Raji (cell line): ENCODE data around the gene MARCHF5.

Experiments
- POLR2A ChIP-seq: IDR thresholded peaks from 2 replicates; pipeline ENCODE4 v1.6.1; 2011; ENCODE audit warnings: low read depth, low read length, control low read depth; ENCODE audit not compliant: insufficient read depth

Gene MARCHF5

GRCh38 chr10:92356041-92356440 lies 65.1 kb downstream of the MARCHF5 start:
- TF ChIP-seq POLR2A, result no peak

- no peak for TF ChIP-seq POLR2A
These were observed 72.5 kb downstream of the MARCHF5 start for GRCh38 chr10:92363498-92363897.

- TF ChIP-seq POLR2A, result no peak
These were observed 75.5 kb downstream of the MARCHF5 start for GRCh38 chr10:92366412-92367021.

GRCh38 chr10:92377962-92378361 lies 87.0 kb downstream of the MARCHF5 start:
- TF ChIP-seq POLR2A, result no peak

- TF ChIP-seq POLR2A, result no peak
These were observed 90.6 kb downstream of the MARCHF5 start for GRCh38 chr10:92381543-92381954.

- TF ChIP-seq POLR2A, result no peak
These were observed 91.7 kb downstream of the MARCHF5 start for GRCh38 chr10:92382631-92383030.

- no peak for TF ChIP-seq POLR2A
These were observed 93.8 kb downstream of the MARCHF5 start for GRCh38 chr10:92384741-92385140.

- no peak for TF ChIP-seq POLR2A
These were observed 94.9 kb downstream of the MARCHF5 start for GRCh38 chr10:92385831-92386230.

GRCh38 chr10:92387289-92387940 lies 96.4 kb downstream of the MARCHF5 start:
- no peak for TF ChIP-seq POLR2A

- TF ChIP-seq POLR2A, result no peak
These were observed 104.3 kb downstream of the MARCHF5 start for GRCh38 chr10:92395271-92395670.
